ENCODE data around the gene TBC1D9B.

Gene TBC1D9B

DNA sequence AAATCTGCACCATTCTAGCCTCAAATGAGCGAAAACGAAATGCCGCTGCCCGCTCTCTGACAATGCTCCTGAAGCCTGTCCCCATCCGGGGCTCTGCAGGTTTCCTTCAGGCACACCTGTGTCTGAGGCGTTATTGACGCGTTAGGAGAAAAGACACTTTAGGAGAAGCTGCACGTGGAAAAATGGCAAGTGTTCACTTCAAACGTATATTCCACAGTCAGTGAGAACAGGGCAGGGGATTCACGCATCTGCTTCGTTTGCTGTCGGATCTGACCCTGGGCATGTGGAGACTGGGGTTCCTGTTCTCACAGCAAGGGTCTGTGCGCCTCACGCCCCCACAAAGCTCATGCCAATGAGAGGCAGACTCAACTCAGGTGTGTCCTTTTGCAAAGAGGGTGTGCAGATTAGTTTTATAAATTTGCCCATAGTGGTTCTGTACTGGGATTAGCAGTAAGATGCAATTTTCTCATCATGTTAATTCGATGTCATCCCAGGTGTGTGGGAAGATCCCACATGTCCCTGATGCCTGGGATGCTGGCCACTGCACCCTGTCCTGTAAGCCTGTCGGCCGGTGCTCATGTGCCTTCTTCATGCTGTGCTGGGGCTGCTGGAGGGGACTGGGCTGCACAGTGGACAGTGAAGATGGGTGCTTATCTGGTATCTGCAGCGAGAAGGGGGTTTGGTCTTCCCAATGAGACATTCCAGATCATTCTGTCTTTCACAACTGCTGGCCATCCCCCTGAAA, 11.2 kb upstream of the TBC1D9B start:
- Histone ChIP-seq H3K4me1 (ENCODE audit: insufficient read depth, low read length) (no peaks in the 10 kb centered on the region), H3K79me2 (ENCODE audit: insufficient read depth, low read length) (no peaks in the 10 kb centered on the region), H3K27ac (ENCODE audit: low read length) (no peak overlapping the region), H3K36me3 (ENCODE audit: insufficient read depth, low read length) (no peaks in the 10 kb centered on the region), H3K4me2 (ENCODE audit: insufficient read depth, low read length) (no peak overlapping the region), H3K4me3 (ENCODE audit: low read depth in 1 of 2, low read length in 2 of 2) (no peak overlapping the region), H3K27me3 (ENCODE audit: insufficient read depth, low read length, poor library complexity) (no peaks in the 10 kb centered on the region), H4K20me1 (ENCODE audit: insufficient read depth, low read length) (no peaks in the 10 kb centered on the region; the same call in 1 of the 2 replicates), H3K9ac (ENCODE audit: low read depth, low read length) (no peak overlapping the region), H3K9me3 (ENCODE audit: insufficient read depth, low read length, severe bottlenecking) (no peaks in the 10 kb centered on the region), H2AFZ (ENCODE audit: low read depth, low read length) (no peak overlapping the region)
- no peak for ATAC-seq (ENCODE audit: insufficient read depth, low read depth)
- DNase-seq = no peak
- TF ChIP-seq EZH2 (IDR thresholded peaks at IDR 0.05; ENCODE audit: borderline replicate concordance, low read depth, low read length, severe bottlenecking) (no peak), CTCF (IDR thresholded peaks at IDR 0.05; ENCODE audit: borderline replicate concordance, extremely low read depth, low read length, poor library complexity, severe bottlenecking) (no peak)

- DNase-seq (no peak), ATAC-seq (ENCODE audit: insufficient read depth, low read depth) (no peak)
- no peaks in the 10 kb centered on the region for H3K27me3 ChIP-seq (ENCODE audit: insufficient read depth, low read length, poor library complexity)
- TF ChIP-seq CTCF (IDR thresholded peaks at IDR 0.05; ENCODE audit: borderline replicate concordance, extremely low read depth, low read length, poor library complexity, severe bottlenecking) = no peak
- TF ChIP-seq EZH2 (IDR thresholded peaks at IDR 0.05; ENCODE audit: borderline replicate concordance, low read depth, low read length, severe bottlenecking) = no peak
- H3K4me1 ChIP-seq (ENCODE audit: insufficient read depth, low read length) = no peaks in the 10 kb centered on the region
- no peaks in the 10 kb centered on the region for H3K9me3 ChIP-seq (ENCODE audit: insufficient read depth, low read length, severe bottlenecking)
- H3K4me2 ChIP-seq (ENCODE audit: insufficient read depth, low read length) = no peak overlapping the region
- no peak overlapping the region for H3K9ac ChIP-seq (ENCODE audit: low read depth, low read length)
- H3K4me3 ChIP-seq (ENCODE audit: low read depth in 1 of 2, low read length in 2 of 2) = no peak overlapping the region
- H2AFZ ChIP-seq (ENCODE audit: low read depth, low read length) = no peak overlapping the region
- H3K27ac ChIP-seq (ENCODE audit: low read length) = no peak overlapping the region
- no peaks in the 10 kb centered on the region; the same call in 1 of the 2 replicates for H4K20me1 ChIP-seq (ENCODE audit: insufficient read depth, low read length)
- no peaks in the 10 kb centered on the region for H3K36me3 ChIP-seq (ENCODE audit: insufficient read depth, low read length)
- no peaks in the 10 kb centered on the region for H3K79me2 ChIP-seq (ENCODE audit: insufficient read depth, low read length)
These were observed 8.8 kb upstream of the TBC1D9B start for GRCh38 chr5:179916523-179916922.

- Histone ChIP-seq H3K4me3 (ENCODE audit: low read depth in 1 of 2, low read length in 2 of 2) (no peak overlapping the region), H3K36me3 (ENCODE audit: insufficient read depth, low read length) (no peaks in the 10 kb centered on the region), H3K27ac (ENCODE audit: low read length) (no peak overlapping the region), H3K9ac (ENCODE audit: low read depth, low read length) (no peak overlapping the region), H3K9me3 (ENCODE audit: insufficient read depth, low read length, severe bottlenecking) (no peaks in the 10 kb centered on the region), H4K20me1 (ENCODE audit: insufficient read depth, low read length) (no peaks in the 10 kb centered on the region; the same call in 1 of the 2 replicates), H3K27me3 (ENCODE audit: insufficient read depth, low read length, poor library complexity) (no peaks in the 10 kb centered on the region), H3K79me2 (ENCODE audit: insufficient read depth, low read length) (no peaks in the 10 kb centered on the region), H3K4me1 (ENCODE audit: insufficient read depth, low read length) (no peaks in the 10 kb centered on the region), H2AFZ (ENCODE audit: low read depth, low read length) (no peak overlapping the region), H3K4me2 (ENCODE audit: insufficient read depth, low read length) (no peak overlapping the region)
- TF ChIP-seq EZH2 (IDR thresholded peaks at IDR 0.05; ENCODE audit: borderline replicate concordance, low read depth, low read length, severe bottlenecking) (no peak), CTCF (IDR thresholded peaks at IDR 0.05; ENCODE audit: borderline replicate concordance, extremely low read depth, low read length, poor library complexity, severe bottlenecking) (no peak)
- no peak for DNase-seq
- no peak for ATAC-seq (ENCODE audit: insufficient read depth, low read depth)
These were observed 7.8 kb upstream of the TBC1D9B start for GRCh38 chr5:179915406-179915935.
